ENCODE measurements around the gene INSYN2A.

DNA sequence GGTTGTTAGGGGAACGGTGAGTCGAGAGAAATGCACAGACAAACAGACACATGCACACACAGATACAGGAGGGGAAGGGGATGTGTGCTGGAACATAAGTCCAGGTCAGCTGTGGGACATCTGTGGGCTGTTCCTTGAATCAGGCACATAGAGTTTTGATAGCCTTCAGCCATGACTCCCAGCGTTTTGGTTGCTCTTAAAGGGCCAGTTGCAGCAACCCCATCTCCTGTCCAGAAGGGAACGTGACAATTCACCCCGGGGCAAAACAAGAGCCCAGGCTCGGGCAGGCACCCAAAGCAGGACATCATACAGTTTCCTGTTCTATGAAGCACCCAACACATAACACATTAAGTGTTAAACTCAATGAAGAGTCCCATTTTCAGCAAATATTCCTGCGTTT lies 9.6 kb downstream of the INSYN2A start:
- TF ChIP-seq REST (IDR thresholded peaks at IDR 0.05; ENCODE audit: insufficient read depth in 1 of 2, low read depth in 2 of 2, low read length in 2 of 2) (no peak), SIN3A (IDR thresholded peaks at IDR 0.05; ENCODE audit: borderline replicate concordance, insufficient read depth, low read length) (no peak)

Measured in PFSK-1 (cell line).